Naive thymus-derived CD8-positive, alpha-beta T cell (primary cell): ENCODE results near the gene CCDC81. TPM values are rescaled to one million over a fixed set of nuclear protein-coding genes. Genes with fewer than 3 reads are reported as not detected.
A peak's percentile ranks its signal among the peaks of the same experiment; 100 is the strongest.

Experiments used
- ATAC-seq, 2 donors: fragments of 150-1000 bp; cut with Tn5 transposase in 1 of 2; sonication (Bioruptor Pico), chemical (Tn5 transposase) in 1 of 2; 1 replicate in 1 of 2; 2 replicates in 1 of 2; pipeline ENCODE4 v1.10.0; 2021; ENCODE audit warnings: mild to moderate bottlenecking in 2 of 2, moderate library complexity in 2 of 2
- POLR2A ChIA-PET: fragments of 350-600 bp; sonication (Branson Sonifier 250); formaldehyde crosslinking; loops from one replicate; lab custom pipeline; 2021; ENCODE audit warnings: antibody characterized with exemption; lab: Charles Lee
- DNase-seq, 10 donors: peaks; one replicate each; pipeline versions ENCODE4 v3.0.0 to v3.0.0-alpha.2; 2020 to 2022
- H3K27ac Mint-ChIP-seq, 10 donors: one replicate each; pipeline ENCODE4 v1.8.0; 2020 to 2022; ENCODE audit warnings: mild to moderate bottlenecking in 10 of 10, mixed read lengths in 10 of 10, moderate library complexity in 4 of 10, inconsistent platforms in 1 of 10
- H3K27me3 Mint-ChIP-seq, 5 donors: one replicate each; pipeline ENCODE4 v1.8.0; 2021 to 2022; ENCODE audit warnings: mixed read lengths in 5 of 5
- H3K36me3 Mint-ChIP-seq, 3 donors: one replicate each; pipeline ENCODE4 v1.8.0; 2020 to 2022; ENCODE audit warnings: mixed read lengths in 3 of 3, mild to moderate bottlenecking in 2 of 3, inconsistent platforms in 1 of 3
- H3K4me1 Mint-ChIP-seq, 4 donors: one replicate each; pipeline ENCODE4 v1.8.0; 2021 to 2022; ENCODE audit warnings: mixed read lengths in 4 of 4
- H3K4me3 Mint-ChIP-seq, 10 donors: one replicate each; pipeline ENCODE4 v1.8.0; 2020 to 2022; ENCODE audit warnings: mild to moderate bottlenecking in 10 of 10, mixed read lengths in 10 of 10, moderate library complexity in 6 of 10, inconsistent platforms in 1 of 10
- H3K9me3 Mint-ChIP-seq, 9 donors: one replicate each; pipeline ENCODE4 v1.8.0; 2020 to 2022; ENCODE audit warnings: mixed read lengths in 9 of 9, mild to moderate bottlenecking in 3 of 9, inconsistent platforms in 1 of 9, moderate library complexity in 1 of 9
- polyA plus RNA-seq, 3 donors: library from polyadenylated mRNA; unstranded; fragments of 300-500 nt; fragmentation: Illumina TruSeq; gene quantifications; one replicate each; pipeline ENCODE4 v1.2.3, GENCODE V29; 2021
- total RNA-seq, 8 experiments: library from RNA in 2 of 8; stranded (reverse) in 2 of 8; gene quantifications; one replicate each; pipeline ENCODE4 v1.2.3 and lab custom pipeline; 2021 to 2026

Gene CCDC81
- total and polyA plus RNA-seq, 5 experiments from 2014 or later: 0.10 to 0.62 (median 0.43) TPM; not detected in 1

- H3K4me3 Mint-ChIP-seq: no peak overlapping the region
- DNase-seq (no peak), ATAC-seq (no peak)
- H3K4me1 Mint-ChIP-seq: peaks cover 0 to 7% (median 4%) of the 10 kb centered on the region in 4 donors
- H3K9me3 Mint-ChIP-seq: no peaks in the 10 kb centered on the region
- no peaks in the 10 kb centered on the region for H3K27me3 Mint-ChIP-seq
- POLR2A ChIA-PET: interaction anchor here (0.5 kb wide), 1 partner anchor 163 kb away, joined by 4 read pairs; no protein-coding TSS in a partner anchor
- no peaks in the 10 kb centered on the region for H3K36me3 Mint-ChIP-seq
- H3K27ac Mint-ChIP-seq: no peak overlapping the region
Observed at GRCh38 chr11:86446924-86447285, 72.2 kb downstream of the CCDC81 start.

- Mint-ChIP-seq H3K27me3 (no peaks in the 10 kb centered on the region), H3K27ac (no peak overlapping the region), H3K36me3 (no peaks in the 10 kb centered on the region), H3K4me1 (peaks cover 0 to 7% (median 4%) of the 10 kb centered on the region in 4 donors), H3K4me3 (no peak overlapping the region), H3K9me3 (no peaks in the 10 kb centered on the region)
- DNase-seq (no peak), ATAC-seq (no peak)
- POLR2A ChIA-PET: no interaction called here
Observed at GRCh38 chr11:86447763-86448480, 73.2 kb downstream of the CCDC81 start.

- no peak for ATAC-seq
- Mint-ChIP-seq H3K27ac (no peak overlapping the region), H3K36me3 (no peaks in the 10 kb centered on the region), H3K9me3 (no peaks in the 10 kb centered on the region), H3K27me3 (no peaks in the 10 kb centered on the region), H3K4me3 (no peak overlapping the region), H3K4me1 (peaks cover 0 to 8% (median 5%) of the 10 kb centered on the region in 4 donors)
- POLR2A ChIA-PET: no interaction called here
- no peak for DNase-seq
Observed at GRCh38 chr11:86449993-86450629, 75.4 kb downstream of the CCDC81 start.

GRCh38 chr11:86453290-86454030 is 78.8 kb downstream of the CCDC81 start:
- POLR2A ChIA-PET: no interaction called here
- no peak overlapping the region for H3K27ac Mint-ChIP-seq
- ATAC-seq: no peak
- no peaks in the 10 kb centered on the region for H3K36me3 Mint-ChIP-seq
- H3K27me3 Mint-ChIP-seq: peaks cover 0 to 7% (median 3%) of the 10 kb centered on the region in 5 donors
- DNase-seq: no peak
- H3K4me3 Mint-ChIP-seq: no peak overlapping the region
- peaks cover 4 to 10% (median 5%) of the 10 kb centered on the region in 4 donors for H3K4me1 Mint-ChIP-seq
- no peaks in the 10 kb centered on the region for H3K9me3 Mint-ChIP-seq

DNA sequence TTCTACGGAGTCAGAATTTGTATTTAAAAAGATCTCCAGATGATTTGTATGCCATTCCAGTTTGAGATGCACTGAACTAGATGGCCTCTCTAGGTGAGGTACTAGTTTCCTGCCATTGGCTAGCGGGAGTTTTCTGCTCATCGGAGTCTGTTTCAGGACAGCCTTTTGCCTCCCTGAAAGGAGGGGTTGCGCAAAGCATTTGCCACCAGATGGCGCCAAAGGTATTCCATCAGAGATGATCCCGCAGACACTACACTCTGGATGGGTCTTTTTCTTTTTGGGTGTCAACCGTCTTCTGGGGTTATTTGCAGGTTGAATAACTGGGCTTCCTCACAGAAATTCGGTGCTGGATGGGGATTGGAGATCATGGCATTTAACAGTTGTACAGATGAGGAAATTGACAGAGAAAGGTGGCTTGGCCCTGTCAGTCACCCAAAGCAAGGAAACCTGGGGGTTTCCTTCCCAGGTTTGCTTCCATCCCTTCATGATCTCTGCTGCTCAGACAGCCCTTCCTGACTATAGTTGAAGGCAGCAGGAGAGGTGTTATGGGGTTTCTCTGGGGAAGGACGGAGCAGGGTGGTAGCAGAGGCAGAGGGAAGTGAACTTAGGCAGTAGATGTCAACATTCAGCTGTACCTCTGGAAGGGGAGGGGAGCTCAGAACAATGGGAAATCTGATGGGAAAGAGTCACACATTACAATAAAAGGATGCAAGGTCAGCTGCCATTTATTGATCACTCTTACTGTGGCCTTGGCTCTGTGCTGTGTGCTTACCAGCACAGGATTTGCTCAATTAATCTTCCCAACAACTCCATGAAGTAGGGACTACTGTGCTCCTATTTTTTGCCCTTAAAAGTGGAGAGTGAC is 81.6 kb downstream of the CCDC81 start:
- H3K36me3 Mint-ChIP-seq: no peaks in the 10 kb centered on the region
- ATAC-seq (peak in 1 of 2 donors; percentile 55), DNase-seq (peak; percentile 27 to 80 (median 56))
- no peaks in the 10 kb centered on the region for H3K9me3 Mint-ChIP-seq
- peak overlapping the region in 1 of 10 donors; percentile 9 for H3K27ac Mint-ChIP-seq
- POLR2A ChIA-PET: no interaction called here
- peaks cover 0 to 7% (median 3%) of the 10 kb centered on the region in 5 donors for H3K27me3 Mint-ChIP-seq
- H3K4me3 Mint-ChIP-seq: no peak overlapping the region
- H3K4me1 Mint-ChIP-seq: peaks cover 5 to 10% (median 6%) of the 10 kb centered on the region in 4 donors

DNA sequence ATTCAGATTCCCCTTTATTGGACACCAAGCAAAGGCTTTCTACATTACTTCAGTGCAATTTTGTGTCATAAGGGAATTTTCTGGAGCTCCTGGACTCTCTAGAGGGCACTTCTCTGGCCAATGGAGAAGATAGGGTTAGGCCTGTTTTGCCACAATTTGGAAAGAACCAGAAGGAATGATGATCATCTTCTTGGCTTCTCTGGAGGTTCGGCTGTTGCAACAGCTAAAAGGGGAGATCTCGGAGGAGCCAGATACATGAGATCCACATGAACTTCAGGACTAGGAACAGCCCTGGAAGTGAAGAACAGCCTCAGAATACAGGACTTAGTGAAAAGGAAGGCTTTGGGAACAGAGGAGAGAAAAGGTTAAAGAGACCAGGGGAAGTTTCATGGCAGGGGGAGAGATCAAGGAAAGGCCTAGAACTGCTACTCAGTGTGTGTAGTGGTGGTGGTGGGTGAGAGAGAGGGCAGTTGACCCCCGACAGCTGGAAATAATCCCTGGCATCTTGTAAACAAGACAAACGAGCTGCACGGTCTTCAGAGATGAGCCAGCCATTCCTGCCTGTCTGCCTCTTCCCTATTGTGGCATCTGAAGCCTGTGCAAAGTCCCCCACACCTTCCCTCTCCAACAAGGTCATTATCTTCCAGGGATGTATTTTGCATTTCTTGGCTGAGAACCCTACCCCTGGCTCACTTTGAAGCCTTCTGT is 83.8 kb downstream of the CCDC81 start:
- ATAC-seq (no peak), DNase-seq (no peak)
- peaks cover 0 to 7% (median 3%) of the 10 kb centered on the region in 5 donors for H3K27me3 Mint-ChIP-seq
- POLR2A ChIA-PET: no interaction called here
- no peaks in the 10 kb centered on the region for H3K9me3 Mint-ChIP-seq
- H3K36me3 Mint-ChIP-seq: no peaks in the 10 kb centered on the region
- H3K4me3 Mint-ChIP-seq: no peak overlapping the region
- peaks cover 5 to 10% (median 6%) of the 10 kb centered on the region in 4 donors for H3K4me1 Mint-ChIP-seq
- peak overlapping the region in 1 of 10 donors; percentile 1 for H3K27ac Mint-ChIP-seq

GRCh38 chr11:86459002-86459385 is 84.3 kb downstream of the CCDC81 start:
- Mint-ChIP-seq H3K4me1 (peaks cover 5 to 8% (median 6%) of the 10 kb centered on the region in 4 donors), H3K9me3 (no peaks in the 10 kb centered on the region), H3K4me3 (no peak overlapping the region), H3K36me3 (no peaks in the 10 kb centered on the region), H3K27ac (no peak overlapping the region), H3K27me3 (peaks cover 0 to 7% (median 3%) of the 10 kb centered on the region in 5 donors)
- ATAC-seq (no peak), DNase-seq (no peak)
- POLR2A ChIA-PET: no interaction called here

DNA sequence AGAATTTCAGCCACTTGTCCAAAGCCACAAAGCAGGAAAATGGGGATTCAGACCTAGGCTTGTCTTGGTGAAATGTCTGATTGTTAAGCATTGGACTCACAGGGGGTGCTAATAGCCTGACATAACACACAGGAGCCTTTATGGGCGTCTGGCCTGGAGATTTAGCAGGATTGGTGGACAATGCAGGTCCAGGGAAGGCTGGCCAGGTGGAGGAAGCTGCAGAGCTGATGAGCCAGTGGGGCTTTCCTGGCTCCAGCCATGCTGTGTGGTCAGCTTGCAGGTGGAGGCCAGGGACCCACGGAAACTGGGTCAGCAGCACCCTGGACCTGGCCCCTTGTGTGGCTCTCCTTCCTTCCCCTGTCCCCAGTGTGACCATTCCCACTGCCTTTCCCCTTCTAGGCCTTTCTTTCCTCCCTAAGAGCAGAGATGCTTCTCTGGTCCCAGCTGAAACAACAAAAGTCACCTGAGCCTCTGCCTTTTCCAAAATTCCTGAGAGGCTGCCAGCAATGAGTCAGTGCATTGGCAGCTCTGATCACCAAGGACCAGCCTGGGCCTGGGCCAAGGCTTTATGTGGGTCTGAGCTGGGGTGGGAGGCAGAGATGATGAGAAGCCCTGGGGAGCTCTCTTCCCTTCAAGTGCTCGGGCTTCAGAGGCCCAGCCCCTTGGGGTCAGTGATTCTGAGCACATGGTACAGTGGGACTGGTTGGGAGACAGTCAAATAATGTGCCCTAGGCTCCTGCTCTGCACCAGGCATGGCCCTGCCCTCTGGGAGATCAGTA is 85.2 kb downstream of the CCDC81 start:
- Mint-ChIP-seq H3K4me3 (no peak overlapping the region), H3K36me3 (peaks cover 0 to under 1% (median 0%) of the 10 kb centered on the region in 3 donors), H3K9me3 (no peaks in the 10 kb centered on the region), H3K4me1 (peaks cover 5 to 7% (median 6%) of the 10 kb centered on the region in 4 donors), H3K27ac (no peak overlapping the region), H3K27me3 (peaks cover 0 to 7% (median 3%) of the 10 kb centered on the region in 5 donors)
- no peak for DNase-seq
- no peak for ATAC-seq
- POLR2A ChIA-PET: no interaction called here

- peaks cover 5 to 7% (median 6%) of the 10 kb centered on the region in 4 donors for H3K4me1 Mint-ChIP-seq
- peaks cover 0 to 7% (median 3%) of the 10 kb centered on the region in 5 donors for H3K27me3 Mint-ChIP-seq
- H3K36me3 Mint-ChIP-seq: peaks cover 0 to 2% (median 0%) of the 10 kb centered on the region in 3 donors
- no peak overlapping the region for H3K4me3 Mint-ChIP-seq
- POLR2A ChIA-PET: no interaction called here
- DNase-seq (no peak), ATAC-seq (no peak)
- H3K9me3 Mint-ChIP-seq: no peaks in the 10 kb centered on the region
- no peak overlapping the region for H3K27ac Mint-ChIP-seq
Observed at GRCh38 chr11:86460461-86461385, 86.0 kb downstream of the CCDC81 start.

GRCh38 chr11:86461892-86462291 is 87.2 kb downstream of the CCDC81 start:
- Mint-ChIP-seq H3K4me3 (no peak overlapping the region), H3K36me3 (peaks cover 0 to 2% (median 0%) of the 10 kb centered on the region in 3 donors), H3K27me3 (peaks cover 0 to 2% (median 0%) of the 10 kb centered on the region in 5 donors), H3K27ac (no peak overlapping the region), H3K9me3 (no peaks in the 10 kb centered on the region), H3K4me1 (peaks cover 0 to 2% (median 0%) of the 10 kb centered on the region in 4 donors)
- DNase-seq: no peak
- no peak for ATAC-seq
- POLR2A ChIA-PET: no interaction called here
